ENCODE results near the gene CYP24A1. TPM values are rescaled to one million over a fixed set of nuclear protein-coding genes. Genes with fewer than 3 reads are reported as not detected.

The CYP24A1 gene
- polyA plus RNA-seq, 3 donors = not detected

GRCh38 chr20:54165803-54166202 is 8.0 kb downstream of the CYP24A1 start:
- H3K9me3 ChIP-seq (replicated peaks in 1 of 2; ENCODE audit: control insufficient read depth in 1 of 2, insufficient read depth in 1 of 2, low read length in 2 of 2) = no peaks in the 10 kb centered on the region
- no peak for DNase-seq
- H3K4me3 ChIP-seq (replicated peaks in 1 of 3; ENCODE audit: low read depth in 2 of 3, low read length in 3 of 3) = no peak overlapping the region
- Mint-ChIP-seq H3K27me3 (ENCODE audit: low read depth in 3 of 3) (peaks cover 30 to 70% (median 53%) of the 10 kb centered on the region in 3 donors), H3K4me1 (no peaks in the 10 kb centered on the region), H3K4me3 (no peak overlapping the region), H3K27ac (no peak overlapping the region), H3K9me3 (peaks cover 0 to 5% (median 0%) of the 10 kb centered on the region in 7 donors), H3K36me3 (no peaks in the 10 kb centered on the region)
- no peak overlapping the region for H3K27ac ChIP-seq (ENCODE audit: low read depth in 1 of 2, low read length in 2 of 2)
- H3K27me3 ChIP-seq (ENCODE audit: control insufficient read depth in 2 of 2, insufficient read depth in 2 of 2, low read length in 2 of 2) = peaks cover 28 to 42% of the 10 kb centered on the region in 2 donors
- H2AFZ ChIP-seq (ENCODE audit: insufficient read depth, low read depth, low read length, poor library complexity, severe bottlenecking) = no peak overlapping the region
- H3K4me1 ChIP-seq (ENCODE audit: control insufficient read depth in 1 of 2, insufficient read depth in 2 of 2, low read length in 2 of 2) = no peaks in the 10 kb centered on the region
- no peak for TF ChIP-seq CTCF (IDR thresholded peaks at IDR 0.05)
- WGBS (ENCODE audit: insufficient coverage) = no CpG with 5 or more reads among the region's 2 CpGs
- H3K36me3 ChIP-seq (replicated peaks in 1 of 2; ENCODE audit: control insufficient read depth in 1 of 2, insufficient read depth in 2 of 2, low read length in 2 of 2) = no peaks in the 10 kb centered on the region
- no peaks in the 10 kb centered on the region for H3K79me2 ChIP-seq (ENCODE audit: insufficient read depth, low read length)
- intact Hi-C loops (cut with micrococcal nuclease) = no loop called here
- no peak overlapping the region for H3K9ac ChIP-seq (ENCODE audit: insufficient read depth, low read length, poor library complexity, severe bottlenecking)
- H3K4me2 ChIP-seq (replicated peaks; ENCODE audit: extremely low read depth, low read length, poor library complexity, severe bottlenecking) = no peak overlapping the region
- no peaks in the 10 kb centered on the region for H4K20me1 ChIP-seq (ENCODE audit: insufficient read depth, low read length)

GRCh38 chr20:54165014-54165413 is 8.8 kb downstream of the CYP24A1 start:
- no peak for TF ChIP-seq CTCF (IDR thresholded peaks at IDR 0.05)
- H3K27ac ChIP-seq (ENCODE audit: low read depth in 1 of 2, low read length in 2 of 2) = no peak overlapping the region
- H2AFZ ChIP-seq (ENCODE audit: insufficient read depth, low read depth, low read length, poor library complexity, severe bottlenecking) = no peak overlapping the region
- no peaks in the 10 kb centered on the region for H3K79me2 ChIP-seq (ENCODE audit: insufficient read depth, low read length)
- Mint-ChIP-seq H3K36me3 (no peaks in the 10 kb centered on the region), H3K4me3 (no peak overlapping the region), H3K9me3 (peaks cover 0 to 5% (median 0%) of the 10 kb centered on the region in 7 donors), H3K4me1 (no peaks in the 10 kb centered on the region), H3K27me3 (ENCODE audit: low read depth in 3 of 3) (peaks cover 26 to 63% (median 47%) of the 10 kb centered on the region in 3 donors), H3K27ac (no peak overlapping the region)
- H3K36me3 ChIP-seq (replicated peaks in 1 of 2; ENCODE audit: control insufficient read depth in 1 of 2, insufficient read depth in 2 of 2, low read length in 2 of 2) = no peaks in the 10 kb centered on the region
- no peak overlapping the region for H3K4me3 ChIP-seq (replicated peaks in 1 of 3; ENCODE audit: low read depth in 2 of 3, low read length in 3 of 3)
- H3K9ac ChIP-seq (ENCODE audit: insufficient read depth, low read length, poor library complexity, severe bottlenecking) = no peak overlapping the region
- no peaks in the 10 kb centered on the region for H4K20me1 ChIP-seq (ENCODE audit: insufficient read depth, low read length)
- no peak overlapping the region for H3K4me2 ChIP-seq (replicated peaks; ENCODE audit: extremely low read depth, low read length, poor library complexity, severe bottlenecking)
- no peak for DNase-seq
- intact Hi-C loops (cut with micrococcal nuclease) = no loop called here
- no peaks in the 10 kb centered on the region for H3K4me1 ChIP-seq (ENCODE audit: control insufficient read depth in 1 of 2, insufficient read depth in 2 of 2, low read length in 2 of 2)
- H3K27me3 ChIP-seq (ENCODE audit: control insufficient read depth in 2 of 2, insufficient read depth in 2 of 2, low read length in 2 of 2) = peaks cover 23 to 34% of the 10 kb centered on the region in 2 donors
- WGBS (ENCODE audit: insufficient coverage) = 90% methylated on average over 5 of the region's 9 CpGs
- H3K9me3 ChIP-seq (replicated peaks in 1 of 2; ENCODE audit: control insufficient read depth in 1 of 2, insufficient read depth in 1 of 2, low read length in 2 of 2) = no peaks in the 10 kb centered on the region

Measured in CD14-positive monocyte (primary cell).